HepG2 (cell line): ENCODE results near the gene NEK7.

Source experiments
- ETV6 ChIP-seq: sonication (generic); formaldehyde crosslinking; conservative IDR thresholded peaks from 2 replicates; pipeline ENCODE4 v1.4.0; 2020; ENCODE audit warnings: missing genetic modification reagents
- NPAS2 ChIP-seq: sonication (generic); formaldehyde crosslinking; IDR thresholded peaks from 2 replicates; pipeline ENCODE4 v1.8.0; 2022; ENCODE audit warnings: mild to moderate bottlenecking, missing genetic modification reagents, borderline replicate concordance
- SMAD9 ChIP-seq: sonication (generic); formaldehyde crosslinking; IDR thresholded peaks from 2 replicates; pipeline ENCODE4 v1.5.1; 2020; ENCODE audit warnings: mild to moderate bottlenecking, missing genetic modification reagents
- TAF1 ChIP-seq: sonication (generic); formaldehyde crosslinking; IDR thresholded peaks from 2 replicates; pipeline ENCODE4 v1.4.0; 2020; ENCODE audit warnings: missing genetic modification reagents
- ZNF543 ChIP-seq: sonication (generic); formaldehyde crosslinking; IDR thresholded peaks from 2 replicates; pipeline ENCODE4 v1.4.0; 2020; ENCODE audit warnings: mild to moderate bottlenecking, missing genetic modification reagents
- ZZZ3 ChIP-seq: sonication (generic); formaldehyde crosslinking; IDR thresholded peaks from 2 replicates; pipeline ENCODE4 v1.4.0; 2020; ENCODE audit warnings: missing genetic modification reagents, mild to moderate bottlenecking, borderline replicate concordance
- TF ChIP-seq, protein P1 (sequence below), 2 experiments: IDR thresholded peaks; 2 replicates each; pipeline ENCODE4 v1.6.1; 2011 to 2012; ENCODE audit warnings: low read length in 2 of 2, borderline replicate concordance in 1 of 2, low read depth in 1 of 2, mild to moderate bottlenecking in 1 of 2, moderate library complexity in 1 of 2
- TF ChIP-seq, protein P2 (sequence below): sonication (generic); formaldehyde crosslinking; IDR thresholded peaks from 2 replicates; pipeline ENCODE4 v1.4.0; 2020; ENCODE audit warnings: missing genetic modification reagents, borderline replicate concordance

DNA sequence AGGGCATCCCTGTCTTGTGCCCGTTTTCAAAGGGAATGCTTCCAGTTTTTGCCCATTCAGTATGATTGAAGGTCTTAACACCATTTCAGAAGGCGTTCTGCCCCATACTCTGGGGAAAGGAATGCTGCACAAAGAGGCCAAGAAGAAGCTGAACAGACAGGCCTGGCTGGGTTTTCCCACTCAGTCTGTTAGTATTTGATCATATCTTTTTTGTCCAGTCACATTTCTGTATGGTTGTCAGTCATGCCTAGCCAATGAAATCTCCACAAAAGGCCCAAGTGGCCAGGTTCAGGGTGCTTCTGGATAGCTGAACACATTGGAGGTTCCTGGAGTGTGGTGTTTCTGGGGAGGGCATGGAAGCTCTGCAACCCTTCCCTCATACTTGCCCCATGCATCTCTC lies 72.1 kb downstream of the NEK7 start:
- TF ChIP-seq, protein P1, sequence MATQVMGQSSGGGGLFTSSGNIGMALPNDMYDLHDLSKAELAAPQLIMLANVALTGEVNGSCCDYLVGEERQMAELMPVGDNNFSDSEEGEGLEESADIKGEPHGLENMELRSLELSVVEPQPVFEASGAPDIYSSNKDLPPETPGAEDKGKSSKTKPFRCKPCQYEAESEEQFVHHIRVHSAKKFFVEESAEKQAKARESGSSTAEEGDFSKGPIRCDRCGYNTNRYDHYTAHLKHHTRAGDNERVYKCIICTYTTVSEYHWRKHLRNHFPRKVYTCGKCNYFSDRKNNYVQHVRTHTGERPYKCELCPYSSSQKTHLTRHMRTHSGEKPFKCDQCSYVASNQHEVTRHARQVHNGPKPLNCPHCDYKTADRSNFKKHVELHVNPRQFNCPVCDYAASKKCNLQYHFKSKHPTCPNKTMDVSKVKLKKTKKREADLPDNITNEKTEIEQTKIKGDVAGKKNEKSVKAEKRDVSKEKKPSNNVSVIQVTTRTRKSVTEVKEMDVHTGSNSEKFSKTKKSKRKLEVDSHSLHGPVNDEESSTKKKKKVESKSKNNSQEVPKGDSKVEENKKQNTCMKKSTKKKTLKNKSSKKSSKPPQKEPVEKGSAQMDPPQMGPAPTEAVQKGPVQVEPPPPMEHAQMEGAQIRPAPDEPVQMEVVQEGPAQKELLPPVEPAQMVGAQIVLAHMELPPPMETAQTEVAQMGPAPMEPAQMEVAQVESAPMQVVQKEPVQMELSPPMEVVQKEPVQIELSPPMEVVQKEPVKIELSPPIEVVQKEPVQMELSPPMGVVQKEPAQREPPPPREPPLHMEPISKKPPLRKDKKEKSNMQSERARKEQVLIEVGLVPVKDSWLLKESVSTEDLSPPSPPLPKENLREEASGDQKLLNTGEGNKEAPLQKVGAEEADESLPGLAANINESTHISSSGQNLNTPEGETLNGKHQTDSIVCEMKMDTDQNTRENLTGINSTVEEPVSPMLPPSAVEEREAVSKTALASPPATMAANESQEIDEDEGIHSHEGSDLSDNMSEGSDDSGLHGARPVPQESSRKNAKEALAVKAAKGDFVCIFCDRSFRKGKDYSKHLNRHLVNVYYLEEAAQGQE (IDR thresholded peaks at IDR 0.05; ENCODE audit: borderline replicate concordance in 1 of 2, low read depth in 1 of 2, low read length in 2 of 2) = no peak
- no peak for TF ChIP-seq ETV6
- TF ChIP-seq NPAS2 (CRISPR knock-in tag) = no peak
- no peak for TF ChIP-seq SMAD9
- no peak for TF ChIP-seq ZNF543 (CRISPR knock-in tag)
- no peak for TF ChIP-seq TAF1 (CRISPR knock-in tag)
- no peak for TF ChIP-seq ZZZ3
- TF ChIP-seq, protein P2, sequence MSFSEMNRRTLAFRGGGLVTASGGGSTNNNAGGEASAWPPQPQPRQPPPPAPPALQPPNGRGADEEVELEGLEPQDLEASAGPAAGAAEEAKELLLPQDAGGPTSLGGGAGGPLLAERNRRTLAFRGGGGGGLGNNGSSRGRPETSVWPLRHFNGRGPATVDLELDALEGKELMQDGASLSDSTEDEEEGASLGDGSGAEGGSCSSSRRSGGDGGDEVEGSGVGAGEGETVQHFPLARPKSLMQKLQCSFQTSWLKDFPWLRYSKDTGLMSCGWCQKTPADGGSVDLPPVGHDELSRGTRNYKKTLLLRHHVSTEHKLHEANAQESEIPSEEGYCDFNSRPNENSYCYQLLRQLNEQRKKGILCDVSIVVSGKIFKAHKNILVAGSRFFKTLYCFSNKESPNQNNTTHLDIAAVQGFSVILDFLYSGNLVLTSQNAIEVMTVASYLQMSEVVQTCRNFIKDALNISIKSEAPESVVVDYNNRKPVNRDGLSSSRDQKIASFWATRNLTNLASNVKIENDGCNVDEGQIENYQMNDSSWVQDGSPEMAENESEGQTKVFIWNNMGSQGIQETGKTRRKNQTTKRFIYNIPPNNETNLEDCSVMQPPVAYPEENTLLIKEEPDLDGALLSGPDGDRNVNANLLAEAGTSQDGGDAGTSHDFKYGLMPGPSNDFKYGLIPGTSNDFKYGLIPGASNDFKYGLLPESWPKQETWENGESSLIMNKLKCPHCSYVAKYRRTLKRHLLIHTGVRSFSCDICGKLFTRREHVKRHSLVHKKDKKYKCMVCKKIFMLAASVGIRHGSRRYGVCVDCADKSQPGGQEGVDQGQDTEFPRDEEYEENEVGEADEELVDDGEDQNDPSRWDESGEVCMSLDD (CRISPR knock-in tag) = no peak
